Upper lobe of left lung (tissue), 4 donors: ENCODE results near the gene MIB2.

ENCODE experiments used
- CTCF ChIP-seq, 6 experiments: fragments of 450-650 bp in 4 of 6; fragments of 200-600 bp in 2 of 6; sonication (generic) in 2 of 6; IDR thresholded peaks; one replicate each; pipeline ENCODE4 v1.5.1; 2016 to 2019; ENCODE audit warnings: antibody characterized with exemption in 6 of 6
- EP300 ChIP-seq, 4 donors: sonication (generic); formaldehyde crosslinking; IDR thresholded peaks; one replicate each; pipeline ENCODE4 v1.5.1; 2017; ENCODE audit warnings: antibody characterized with exemption in 4 of 4, control low read depth in 2 of 4
- POLR2A ChIP-seq, 4 donors: fragments of 450-650 bp; IDR thresholded peaks; one replicate each; pipeline ENCODE4 v1.5.1; 2016 to 2017; ENCODE audit warnings: antibody characterized with exemption in 4 of 4, mild to moderate bottlenecking in 2 of 4
- POLR2AphosphoS5 ChIP-seq, 2 donors: sonication (generic); formaldehyde crosslinking; IDR thresholded peaks; one replicate each; pipeline ENCODE4 v1.5.1; 2017; ENCODE audit warnings: antibody characterized with exemption in 2 of 2

- TF ChIP-seq CTCF (IDR thresholded peaks at IDR 0.05) (no peak), POLR2AphosphoS5 (IDR thresholded peaks at IDR 0.05) (peak in 1 of 2 donors; percentile 52), EP300 (IDR thresholded peaks at IDR 0.05) (no peak), POLR2A (IDR thresholded peaks at IDR 0.05) (peak in 1 of 4 donors; percentile 58)
These were observed 15.1 kb downstream of the MIB2 start for GRCh38 chr1:1630191-1630964.
